HG03280 (cell line): Measurements from ENCODE around the gene GSTM4.

Experiments
- ATAC-seq: cut with Tn5 transposase; IDR thresholded peaks from one replicate; pipeline ENCODE4 v1.9.1; 2021; ENCODE audit warnings: mild to moderate bottlenecking, moderate library complexity; ENCODE audit not compliant: unreplicated experiment

The GSTM4 gene

GRCh38 chr1:109624201-109625010, 31.5 kb upstream of the GSTM4 start:
- ATAC-seq, result no peak

GRCh38 chr1:109625176-109625575, 30.7 kb upstream of the GSTM4 start:
- ATAC-seq, result no peak

- ATAC-seq, result no peak
Observed at GRCh38 chr1:109625601-109626560, 30.0 kb upstream of the GSTM4 start.

- ATAC-seq, result no peak
Observed at GRCh38 chr1:109626682-109627408, 29.1 kb upstream of the GSTM4 start.

- ATAC-seq, result no peak
Observed at GRCh38 chr1:109627692-109628399, 28.1 kb upstream of the GSTM4 start.

GRCh38 chr1:109628540-109629321, 27.2 kb upstream of the GSTM4 start:
- ATAC-seq, result no peak

GRCh38 chr1:109629372-109630030, 26.4 kb upstream of the GSTM4 start:
- ATAC-seq, result no peak

- no peak for ATAC-seq
Observed at GRCh38 chr1:109630081-109630897, 25.6 kb upstream of the GSTM4 start.

- no peak for ATAC-seq
Observed at GRCh38 chr1:109630898-109631512, 24.9 kb upstream of the GSTM4 start.

- ATAC-seq, result no peak
Observed at GRCh38 chr1:109631513-109632505, 24.1 kb upstream of the GSTM4 start.

GRCh38 chr1:109632671-109633346, 23.1 kb upstream of the GSTM4 start:
- ATAC-seq, result no peak

GRCh38 chr1:109634292-109634691, 21.6 kb upstream of the GSTM4 start:
- ATAC-seq, result no peak

GRCh38 chr1:109634771-109635750, 20.8 kb upstream of the GSTM4 start:
- no peak for ATAC-seq

- no peak for ATAC-seq
Observed at GRCh38 chr1:109635862-109636200, 20.1 kb upstream of the GSTM4 start.
